ENCODE measurements around the gene SLC22A4. TPM values are rescaled to one million over a fixed set of nuclear protein-coding genes. Genes with fewer than 3 reads are reported as not detected.

Gene SLC22A4
- total RNA-seq, 2 experiments from 2014 or later: 1.3 to 1.5 TPM

DNA sequence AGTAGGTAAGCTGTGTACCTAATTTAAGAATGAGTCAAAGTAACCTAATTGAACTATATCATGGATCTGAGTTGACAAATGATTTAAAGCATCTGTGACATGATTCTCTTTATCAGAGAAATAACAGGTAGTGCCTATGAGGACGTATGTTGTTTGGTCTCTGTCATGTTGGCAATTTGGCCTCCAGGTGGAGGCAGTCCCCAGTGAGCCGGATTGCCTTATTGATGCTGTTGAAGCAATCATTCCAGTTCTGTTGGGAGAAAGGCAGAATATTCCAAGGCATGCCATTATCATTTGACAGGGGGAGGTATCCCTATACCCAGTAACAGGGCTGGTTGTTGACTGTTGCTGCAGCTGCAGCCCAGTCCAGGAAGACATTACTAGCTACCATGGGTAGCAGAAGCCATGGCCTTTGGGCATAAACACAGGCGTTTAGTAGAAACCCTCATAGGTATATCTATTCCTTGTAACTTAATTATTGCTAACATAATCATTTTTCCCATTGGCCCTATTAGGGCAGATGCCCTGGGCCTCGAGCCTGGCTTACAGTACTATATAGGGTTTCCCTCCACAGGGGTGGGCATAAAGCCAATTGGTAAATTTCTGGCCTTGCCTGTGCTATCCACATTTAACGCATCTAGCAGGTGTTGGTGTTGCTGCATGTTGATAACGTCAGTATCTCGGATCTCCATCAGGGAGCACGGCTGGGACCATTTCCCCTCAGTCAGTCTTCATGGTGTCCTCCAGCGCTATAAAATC is 12.2 kb upstream of the SLC22A4 start:
- ChIA-PET POLR2A (no interaction called here), CTCF (interaction anchor here (1.5 to 1.9 kb wide), 2 partner anchors 10 to 275 kb away, joined by 3 to 12 read pairs; no protein-coding TSS in a partner anchor)
- Mint-ChIP-seq H3K4me3 (no peak overlapping the region), H3K4me1 (ENCODE audit: low read depth) (no peaks in the 10 kb centered on the region), H3K9me3 (no peaks in the 10 kb centered on the region), H3K27ac (no peak overlapping the region), H3K36me3 (no peaks in the 10 kb centered on the region), H3K27me3 (no peaks in the 10 kb centered on the region)
- DNase-seq: no peak
- intact Hi-C loops (cut with micrococcal nuclease): no loop called here

DNA sequence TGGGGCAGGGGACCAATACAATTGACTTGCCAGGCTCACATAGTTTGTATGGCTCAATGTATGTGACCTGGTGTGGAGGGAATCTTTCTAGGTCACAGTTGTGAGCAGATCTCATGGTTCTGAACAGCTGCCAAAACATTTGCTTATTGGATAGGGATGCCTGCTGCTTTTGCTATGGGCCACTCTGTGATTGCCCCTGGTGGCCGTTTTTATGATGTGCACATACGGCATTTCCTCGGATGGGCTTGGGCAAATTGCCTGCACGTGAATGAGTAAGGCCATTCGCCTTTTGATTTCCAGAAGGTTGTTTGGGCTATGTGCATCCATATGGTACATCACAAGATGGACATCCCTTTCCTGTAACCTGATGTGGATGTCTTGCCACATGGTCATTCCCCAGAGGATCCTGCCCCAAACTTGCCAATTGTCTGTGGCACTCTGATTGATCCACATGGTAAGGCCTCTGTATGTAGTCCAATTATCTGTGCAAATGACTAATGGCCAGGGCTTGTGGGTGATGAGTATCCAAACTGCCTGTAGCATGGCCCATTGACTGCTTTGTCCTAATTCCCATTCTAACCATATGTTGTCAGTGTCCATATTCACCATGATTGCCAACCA is 10.7 kb upstream of the SLC22A4 start:
- no peaks in the 10 kb centered on the region for H3K4me1 Mint-ChIP-seq (ENCODE audit: low read depth)
- peaks cover 4% of the 10 kb centered on the region for H3K27me3 Mint-ChIP-seq
- DNase-seq: no peak
- H3K9me3 Mint-ChIP-seq: no peaks in the 10 kb centered on the region
- ChIA-PET CTCF (no interaction called here), POLR2A (no interaction called here)
- H3K27ac Mint-ChIP-seq: no peak overlapping the region
- no peaks in the 10 kb centered on the region for H3K36me3 Mint-ChIP-seq
- intact Hi-C loops (cut with micrococcal nuclease): no loop called here
- no peak overlapping the region for H3K4me3 Mint-ChIP-seq

DNA sequence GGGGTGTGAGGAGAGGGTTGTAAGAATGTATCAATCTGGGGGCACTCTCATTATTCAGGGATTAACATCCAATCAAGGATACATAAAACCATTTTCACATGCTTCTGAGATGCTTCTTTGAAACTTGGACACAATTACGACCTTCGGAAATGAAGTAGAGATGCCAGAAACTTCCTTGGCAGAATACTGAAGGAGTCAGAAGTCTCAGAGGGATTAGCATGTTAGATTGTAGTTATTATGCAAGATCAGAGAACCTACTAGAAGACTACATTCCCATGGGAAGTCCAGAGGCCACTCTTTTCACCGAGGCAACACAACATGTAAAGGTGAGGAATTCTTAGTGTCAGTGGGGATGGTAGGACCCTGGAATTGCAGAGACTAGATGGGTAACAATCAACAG is 5.1 kb upstream of the SLC22A4 start:
- ChIA-PET POLR2A (no interaction called here), CTCF (interaction anchor here (0.9 to 1.1 kb wide), 2 partner anchors 16 to 51 kb away, joined by 3 read pairs; no protein-coding TSS in a partner anchor)
- no peaks in the 10 kb centered on the region for H3K36me3 Mint-ChIP-seq
- no peak overlapping the region for H3K27ac Mint-ChIP-seq
- intact Hi-C loops (cut with micrococcal nuclease): no loop called here
- H3K9me3 Mint-ChIP-seq: no peaks in the 10 kb centered on the region
- no peaks in the 10 kb centered on the region for H3K4me1 Mint-ChIP-seq (ENCODE audit: low read depth)
- peaks cover 6% of the 10 kb centered on the region for H3K27me3 Mint-ChIP-seq
- no peak for DNase-seq
- no peak overlapping the region for H3K4me3 Mint-ChIP-seq

DNA sequence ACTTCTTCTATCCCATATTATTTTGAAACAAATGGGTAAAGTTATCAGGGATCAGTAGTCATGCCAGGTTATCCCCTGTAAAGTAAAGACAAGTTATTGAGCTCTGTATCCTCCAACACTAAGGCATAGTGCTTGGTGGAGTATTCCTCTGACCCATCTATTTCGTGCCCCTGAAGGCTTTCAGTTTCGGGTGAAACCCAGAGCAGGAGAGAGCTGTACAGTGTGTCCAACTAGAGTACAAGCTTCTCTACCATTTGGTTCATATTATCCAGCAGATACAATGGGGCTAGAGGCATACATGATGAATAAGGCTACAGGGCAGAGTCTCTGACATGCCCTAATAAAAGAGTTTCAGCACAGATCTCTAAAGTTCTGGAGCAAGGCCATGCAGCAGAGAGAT is 3.2 kb upstream of the SLC22A4 start:
- Mint-ChIP-seq H3K4me1 (ENCODE audit: low read depth) (peaks cover 8% of the 10 kb centered on the region), H3K27me3 (peaks cover 9% of the 10 kb centered on the region), H3K27ac (no peak overlapping the region), H3K9me3 (no peaks in the 10 kb centered on the region), H3K36me3 (peaks cover 3% of the 10 kb centered on the region), H3K4me3 (no peak overlapping the region)
- ChIA-PET CTCF (interaction anchor here (0.8 to 1.0 kb wide), 2 partner anchors 53 to 210 kb away, joined by 3 read pairs; no protein-coding TSS in a partner anchor), POLR2A (no interaction called here)
- intact Hi-C loops (cut with micrococcal nuclease): loop anchor here (10.0 kb wide), 2 partner anchors 656 to 764 kb away; partner anchors contain the start of genes HSPA4 and RAPGEF6
- DNase-seq: no peak

DNA sequence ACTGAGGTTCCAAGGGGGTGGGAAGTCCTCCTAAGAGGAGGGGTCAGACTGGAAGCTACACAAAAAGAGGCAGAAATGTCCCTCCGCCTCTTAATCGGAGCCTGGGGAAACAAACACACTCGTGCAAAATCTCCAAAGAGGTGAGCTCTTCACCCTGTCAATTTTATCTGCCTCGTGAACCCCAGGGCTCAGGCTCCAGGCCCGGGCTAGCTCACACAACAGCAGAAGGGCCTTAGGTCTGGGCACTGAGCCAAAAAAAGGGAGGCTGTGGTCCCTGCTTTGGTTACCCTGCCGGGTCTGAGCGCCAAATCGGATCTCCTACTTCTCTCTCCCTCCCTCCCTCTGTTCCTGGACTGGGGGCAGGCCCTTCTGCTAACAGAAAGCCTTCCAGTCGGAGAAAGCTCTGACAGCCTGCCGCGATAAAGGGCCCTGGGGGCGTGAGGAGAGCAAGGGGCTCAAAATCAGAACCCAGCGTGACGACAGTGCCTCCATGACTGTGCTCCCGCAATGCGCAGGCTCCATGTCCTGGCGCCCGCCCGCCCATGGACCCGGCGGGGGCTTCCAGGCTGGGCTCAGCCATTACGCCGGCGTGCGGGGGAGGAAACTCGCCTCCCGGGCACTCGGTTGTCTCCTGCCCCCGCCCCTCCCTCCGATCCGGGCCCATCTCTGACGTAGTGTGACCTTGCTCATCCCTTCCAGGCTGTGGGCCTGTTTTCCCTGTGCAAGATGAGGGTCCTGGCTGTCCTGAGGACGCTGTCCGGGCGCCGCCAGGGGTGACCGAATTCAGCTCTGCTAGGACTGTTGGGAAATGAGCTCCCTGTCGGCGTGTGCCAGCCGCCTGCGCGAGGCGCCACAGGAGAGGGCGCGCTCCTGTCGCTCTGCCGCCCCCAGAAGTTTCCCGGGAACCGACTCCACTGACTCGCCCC is 865 bp upstream of the SLC22A4 start:
- peaks cover 3% of the 10 kb centered on the region for H3K36me3 Mint-ChIP-seq
- H3K4me3 Mint-ChIP-seq: peak overlapping the region; percentile 90
- intact Hi-C loops (cut with micrococcal nuclease): loop anchor here (10.0 kb wide), 2 partner anchors 659 to 761 kb away; partner anchors contain the start of genes HSPA4 and RAPGEF6
- no peaks in the 10 kb centered on the region for H3K9me3 Mint-ChIP-seq
- peak overlapping the region; percentile 82 for H3K27ac Mint-ChIP-seq
- ChIA-PET CTCF (interaction anchor here (0.6 to 2.6 kb wide), 12 partner anchors 15 to 904 kb away, joined by 3 to 12 read pairs (median 4); partner anchors contain the start of gene IRF1), POLR2A (interaction anchor here (1.0 to 2.9 kb wide), 15 partner anchors 9 to 658 kb away, joined by 3 to 18 read pairs (median 4); partner anchors contain the start of genes P4HA2, RAPGEF6 and SLC22A5)
- peaks cover 21% of the 10 kb centered on the region for H3K4me1 Mint-ChIP-seq (ENCODE audit: low read depth)
- H3K27me3 Mint-ChIP-seq: peaks cover 10% of the 10 kb centered on the region
- peak; percentile 87 for DNase-seq

DNA sequence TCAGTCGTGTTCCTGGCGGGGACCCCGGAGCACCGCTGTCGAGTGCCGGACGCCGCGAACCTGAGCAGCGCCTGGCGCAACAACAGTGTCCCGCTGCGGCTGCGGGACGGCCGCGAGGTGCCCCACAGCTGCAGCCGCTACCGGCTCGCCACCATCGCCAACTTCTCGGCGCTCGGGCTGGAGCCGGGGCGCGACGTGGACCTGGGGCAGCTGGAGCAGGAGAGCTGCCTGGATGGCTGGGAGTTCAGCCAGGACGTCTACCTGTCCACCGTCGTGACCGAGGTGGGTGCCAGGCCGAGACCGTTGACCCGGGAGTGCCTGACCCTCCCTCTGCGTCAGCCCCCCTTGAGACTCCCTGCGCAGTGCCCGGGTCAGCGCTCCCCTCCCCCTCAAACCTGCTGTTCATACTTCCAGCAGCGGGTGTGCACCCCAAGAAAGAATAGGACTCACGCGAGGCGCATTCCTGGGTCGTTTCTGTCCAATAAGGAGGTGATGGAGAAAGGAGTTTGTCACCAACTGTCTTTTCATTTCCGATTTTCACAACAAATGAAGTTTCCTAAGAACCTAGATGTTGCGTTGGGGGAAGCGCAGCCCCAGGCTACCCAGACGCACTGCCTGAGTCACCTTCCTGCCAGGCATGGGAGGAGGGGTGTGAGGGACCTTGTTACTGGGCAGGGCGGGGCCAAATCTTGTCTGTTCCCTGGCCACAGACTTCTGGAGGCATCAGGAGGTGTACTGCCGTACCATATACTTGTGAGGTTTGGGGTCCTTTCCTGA is 722 bp downstream of the SLC22A4 start:
- intact Hi-C loops (cut with micrococcal nuclease): loop anchor here (1.0 to 10.0 kb wide), 7 partner anchors 23 to 760 kb away; partner anchors contain the start of genes HSPA4, RAPGEF6 and SLC22A5
- peaks cover 3% of the 10 kb centered on the region for H3K36me3 Mint-ChIP-seq
- ChIA-PET POLR2A (interaction anchor here (0.7 to 2.9 kb wide), 9 partner anchors 30 to 659 kb away, joined by 3 to 18 read pairs (median 4); partner anchors contain the start of genes P4HA2, RAPGEF6 and SLC22A5), CTCF (interaction anchor here (1.3 to 2.6 kb wide), 3 partner anchors 19 to 230 kb away, joined by 3 to 12 read pairs (median 9); no protein-coding TSS in a partner anchor)
- H3K9me3 Mint-ChIP-seq: no peaks in the 10 kb centered on the region
- DNase-seq: peak; percentile 91
- peak overlapping the region; percentile 90 for H3K27ac Mint-ChIP-seq
- H3K4me1 Mint-ChIP-seq (ENCODE audit: low read depth): peaks cover 22% of the 10 kb centered on the region
- peaks cover 8% of the 10 kb centered on the region for H3K27me3 Mint-ChIP-seq
- peak overlapping the region; percentile 90 for H3K4me3 Mint-ChIP-seq

DNA sequence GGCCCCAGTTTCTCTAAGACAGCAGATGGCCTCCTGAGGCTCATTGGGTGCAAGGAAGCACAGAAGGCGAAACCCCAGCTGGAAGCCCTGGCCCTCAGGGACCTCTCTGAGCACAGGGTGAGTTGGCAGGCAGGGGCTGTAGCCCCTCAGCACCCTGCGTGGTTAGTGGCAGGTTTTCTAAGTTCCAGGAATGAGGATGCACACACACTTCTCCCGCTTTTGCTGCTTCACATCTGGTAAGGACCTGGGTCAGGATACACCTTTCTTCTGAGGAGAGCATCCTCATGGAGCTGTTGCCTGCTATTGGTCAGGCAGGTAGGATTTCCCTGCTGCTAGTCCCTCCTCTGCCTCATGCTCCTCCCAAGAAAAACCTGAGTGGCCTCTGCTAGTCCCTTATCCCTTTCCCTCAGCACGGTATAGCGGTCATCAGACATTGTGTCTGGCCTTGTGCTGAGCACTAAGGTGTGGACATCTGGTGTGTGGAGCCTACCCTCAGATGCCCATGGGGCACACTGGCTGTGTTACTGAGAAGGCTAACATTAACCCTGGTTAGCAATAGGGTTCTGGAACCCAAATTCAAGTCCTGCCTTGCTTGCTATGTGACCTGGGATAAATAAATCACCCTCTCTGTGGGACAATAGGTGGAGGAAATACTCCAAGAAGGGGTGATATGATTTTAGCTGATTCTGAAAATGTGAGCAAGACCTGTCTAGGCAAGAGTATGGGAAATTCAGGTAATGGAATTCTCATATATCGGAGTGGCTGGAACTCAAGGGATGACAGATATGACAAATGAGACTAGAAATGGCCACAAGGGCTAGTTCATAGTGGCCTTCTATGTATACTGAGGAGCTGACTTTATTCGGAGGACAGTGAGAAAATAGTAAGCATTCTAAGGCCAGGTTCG is 1.6 kb downstream of the SLC22A4 start:
- H3K27me3 Mint-ChIP-seq: peaks cover 8% of the 10 kb centered on the region
- H3K27ac Mint-ChIP-seq: peak overlapping the region; percentile 90
- ChIA-PET CTCF (no interaction called here), POLR2A (interaction anchor here (0.8 to 0.9 kb wide), 2 partner anchors 9 to 74 kb away, joined by 3 read pairs; partner anchors contain the start of gene SLC22A5)
- DNase-seq: no peak
- H3K4me1 Mint-ChIP-seq (ENCODE audit: low read depth): peaks cover 22% of the 10 kb centered on the region
- H3K9me3 Mint-ChIP-seq: no peaks in the 10 kb centered on the region
- intact Hi-C loops (cut with micrococcal nuclease): loop anchor here (1.0 to 10.0 kb wide), 6 partner anchors 23 to 759 kb away; partner anchors contain the start of genes HSPA4, RAPGEF6 and SLC22A5
- H3K36me3 Mint-ChIP-seq: peaks cover 3% of the 10 kb centered on the region
- H3K4me3 Mint-ChIP-seq: peak overlapping the region; percentile 90

DNA sequence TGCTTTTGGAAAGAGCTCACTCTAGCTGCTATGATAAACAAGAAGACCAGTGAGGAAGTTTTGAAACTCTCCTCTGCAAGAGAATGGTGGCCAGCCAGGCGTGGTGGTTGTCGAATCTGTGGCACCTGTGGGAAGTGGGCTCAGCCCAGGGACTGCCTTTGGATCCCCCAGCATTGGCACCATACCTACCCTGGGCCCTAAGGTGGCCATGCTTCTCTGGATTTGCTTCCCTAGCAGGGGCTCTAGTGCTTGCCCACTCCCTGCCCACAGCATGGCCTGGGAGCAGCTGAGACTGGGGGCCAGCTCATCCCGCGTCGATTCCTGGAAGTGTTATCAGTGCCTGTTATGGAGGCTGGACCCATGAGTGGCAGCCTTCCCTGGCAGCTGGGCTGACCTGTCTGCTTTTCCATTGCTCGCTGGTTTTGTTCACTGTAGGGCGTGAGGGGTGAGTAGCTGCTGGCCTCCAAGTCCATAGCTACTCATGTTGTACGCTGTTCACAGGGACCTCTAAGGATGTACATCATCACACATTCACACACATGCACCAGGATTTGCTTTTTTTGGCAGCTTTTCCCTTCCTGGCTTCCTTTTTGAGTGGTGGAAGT is 2.3 kb downstream of the SLC22A4 start:
- no peak overlapping the region for H3K27ac Mint-ChIP-seq
- H3K27me3 Mint-ChIP-seq: peaks cover 6% of the 10 kb centered on the region
- H3K4me1 Mint-ChIP-seq (ENCODE audit: low read depth): peaks cover 22% of the 10 kb centered on the region
- CTCF ChIA-PET: interaction anchor here (1.4 kb wide), 1 partner anchor 59 kb away, joined by 3 read pairs; no protein-coding TSS in a partner anchor
- no peak for DNase-seq
- POLR2A ChIA-PET: interaction anchor here (0.8 to 0.9 kb wide), 2 partner anchors 9 to 73 kb away, joined by 3 read pairs; partner anchors contain the start of gene SLC22A5
- H3K36me3 Mint-ChIP-seq: peaks cover 3% of the 10 kb centered on the region
- no peaks in the 10 kb centered on the region for H3K9me3 Mint-ChIP-seq
- H3K4me3 Mint-ChIP-seq: no peak overlapping the region
- intact Hi-C loops (cut with micrococcal nuclease): loop anchor here (10.0 kb wide), 2 partner anchors 662 to 758 kb away; partner anchors contain the start of genes HSPA4 and RAPGEF6

DNA sequence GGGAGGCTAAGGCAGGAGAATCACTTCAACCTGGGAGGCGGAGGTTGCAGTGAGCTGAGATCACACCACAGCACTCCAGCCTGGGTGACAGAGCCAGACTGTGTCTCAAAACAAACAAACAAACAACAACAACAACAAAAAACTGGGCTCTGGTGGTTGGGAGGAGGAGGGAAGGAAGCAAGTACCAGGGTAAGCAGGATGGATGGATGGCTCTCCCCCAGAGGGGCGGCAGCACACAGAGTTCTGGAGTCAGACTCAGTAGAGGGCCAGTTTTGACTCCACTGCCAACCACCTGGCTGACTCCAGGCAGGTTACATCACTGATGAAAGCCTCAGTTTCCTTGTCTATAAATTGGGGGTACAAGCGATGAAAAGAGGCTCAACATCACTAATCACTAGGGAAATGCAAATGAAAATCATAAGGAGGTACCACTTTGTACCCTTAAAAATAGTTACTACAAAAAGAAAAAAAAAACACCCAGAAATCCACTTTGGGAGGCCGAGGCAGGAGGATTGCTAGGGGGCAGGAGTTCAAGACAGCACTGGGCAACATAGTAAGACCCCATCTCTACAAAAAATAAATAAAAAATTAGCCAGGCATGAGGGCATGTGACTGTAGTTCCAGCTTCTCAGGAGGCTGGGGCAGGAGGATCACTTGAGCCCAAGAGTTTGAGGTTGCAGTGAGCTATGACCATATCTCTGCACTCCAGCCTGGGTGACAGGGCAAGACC is 3.2 kb downstream of the SLC22A4 start:
- H3K4me1 Mint-ChIP-seq (ENCODE audit: low read depth): peaks cover 22% of the 10 kb centered on the region
- H3K4me3 Mint-ChIP-seq: no peak overlapping the region
- peaks cover 3% of the 10 kb centered on the region for H3K36me3 Mint-ChIP-seq
- ChIA-PET CTCF (interaction anchor here (1.4 kb wide), 1 partner anchor 60 kb away, joined by 3 read pairs; no protein-coding TSS in a partner anchor), POLR2A (no interaction called here)
- no peak overlapping the region for H3K27ac Mint-ChIP-seq
- intact Hi-C loops (cut with micrococcal nuclease): loop anchor here (10.0 kb wide), 2 partner anchors 663 to 757 kb away; partner anchors contain the start of genes HSPA4 and RAPGEF6
- peaks cover 6% of the 10 kb centered on the region for H3K27me3 Mint-ChIP-seq
- H3K9me3 Mint-ChIP-seq: no peaks in the 10 kb centered on the region
- no peak for DNase-seq

Data from activated CD4-positive, alpha-beta memory T cell treated with anti-CD3 and anti-CD28 coated beads for 36 hours (primary cell).